Measurements from ENCODE around the gene ANKK1.

ANKK1 gene

DNA sequence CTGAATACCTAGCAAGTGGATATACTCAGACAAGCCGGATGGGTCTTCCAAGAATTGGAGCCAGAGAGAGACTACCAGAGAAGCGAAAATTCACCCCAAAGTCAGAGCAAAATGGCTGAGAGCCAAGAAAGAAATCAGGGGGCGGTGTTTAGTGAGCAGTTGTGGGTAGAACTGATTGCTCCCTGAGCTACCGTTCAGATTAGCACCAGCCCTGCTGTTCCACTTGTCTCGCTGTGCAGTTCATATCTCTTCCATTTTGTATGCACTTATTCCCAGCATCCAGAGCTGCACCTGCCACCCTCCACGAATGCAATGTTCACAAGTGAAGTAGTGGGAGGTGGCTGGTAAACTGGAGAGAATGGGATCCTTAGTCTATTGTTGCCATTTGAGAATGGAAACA lies 62.2 kb downstream of the ANKK1 start:
- H3K4me3 ChIP-seq (ENCODE audit: low read depth, low read length) = no peak overlapping the region

Measured in iPS-11a (cell line).